Measurements from ENCODE around the gene ANKRD6.

- TF ChIP-seq CTCF (IDR thresholded peaks at IDR 0.05) (no peak), POLR2A (IDR thresholded peaks at IDR 0.05) (no peak)
These were observed 77.4 kb downstream of the ANKRD6 start for GRCh38 chr6:89510393-89510792.

Measured in heart left ventricle (tissue), 13 donors.